IPS-20b (cell line): ENCODE results near the gene ZBTB20.

ENCODE experiments used
- H3K27ac ChIP-seq: one replicate; pipeline ENCODE4 v1.5.1; 2013; ENCODE audit warnings: low read length
- H3K27me3 ChIP-seq: 2 replicates; pipeline ENCODE4 v1.6.1; 2013; ENCODE audit warnings: mild to moderate bottlenecking, low read length, inconsistent platforms; ENCODE audit not compliant: insufficient read depth
- H3K36me3 ChIP-seq: 2 replicates; pipeline ENCODE4 v1.6.1; 2013; ENCODE audit warnings: low read depth, mild to moderate bottlenecking, inconsistent platforms, low read length, moderate library complexity; ENCODE audit not compliant: insufficient read depth
- H3K4me1 ChIP-seq: 2 replicates; pipeline ENCODE4 v1.6.1; 2013; ENCODE audit warnings: mild to moderate bottlenecking, control low read depth, inconsistent platforms, low read length, moderate library complexity; ENCODE audit not compliant: insufficient read depth
- H3K4me3 ChIP-seq: 2 replicates; pipeline ENCODE4 v1.5.1; 2013; ENCODE audit warnings: mild to moderate bottlenecking, low read length, inconsistent platforms
- H3K9ac ChIP-seq: 2 replicates; pipeline ENCODE4 v1.6.1; 2013; ENCODE audit warnings: low read depth, mild to moderate bottlenecking, inconsistent platforms, low read length, moderate library complexity
- H3K9me3 ChIP-seq: 2 replicates; pipeline ENCODE4 v1.6.1; 2013; ENCODE audit warnings: mild to moderate bottlenecking, low read depth, low read length, inconsistent platforms; ENCODE audit not compliant: insufficient read depth

The ZBTB20 gene

GRCh38 chr3:114892880-114893279 is 254.2 kb downstream of the ZBTB20 start:
- H3K4me1 ChIP-seq = no peaks in the 10 kb centered on the region
- no peaks in the 10 kb centered on the region for H3K9me3 ChIP-seq
- H3K9ac ChIP-seq = no peak overlapping the region
- H3K27ac ChIP-seq = no peak overlapping the region
- H3K4me3 ChIP-seq = no peak overlapping the region
- no peaks in the 10 kb centered on the region for H3K36me3 ChIP-seq
- H3K27me3 ChIP-seq = no peaks in the 10 kb centered on the region

- H3K4me3 ChIP-seq = no peak overlapping the region
- H3K9me3 ChIP-seq = no peaks in the 10 kb centered on the region
- no peaks in the 10 kb centered on the region for H3K36me3 ChIP-seq
- H3K27ac ChIP-seq = no peak overlapping the region
- H3K9ac ChIP-seq = no peak overlapping the region
- no peaks in the 10 kb centered on the region for H3K4me1 ChIP-seq
- H3K27me3 ChIP-seq = no peaks in the 10 kb centered on the region
These were observed 254.8 kb downstream of the ZBTB20 start for GRCh38 chr3:114892131-114892879.

GRCh38 chr3:114887806-114888205 is 259.3 kb downstream of the ZBTB20 start:
- H3K4me3 ChIP-seq = no peak overlapping the region
- H3K27me3 ChIP-seq = no peaks in the 10 kb centered on the region
- H3K9me3 ChIP-seq = no peaks in the 10 kb centered on the region
- no peak overlapping the region for H3K9ac ChIP-seq
- no peaks in the 10 kb centered on the region for H3K36me3 ChIP-seq
- H3K4me1 ChIP-seq = no peaks in the 10 kb centered on the region
- no peak overlapping the region for H3K27ac ChIP-seq

- Histone ChIP-seq H3K4me3 (no peak overlapping the region), H3K9ac (no peak overlapping the region), H3K27me3 (no peaks in the 10 kb centered on the region), H3K36me3 (no peaks in the 10 kb centered on the region), H3K9me3 (no peaks in the 10 kb centered on the region), H3K27ac (no peak overlapping the region), H3K4me1 (no peaks in the 10 kb centered on the region)
These were observed 260.2 kb downstream of the ZBTB20 start for GRCh38 chr3:114886905-114887304.

- H3K36me3 ChIP-seq = no peaks in the 10 kb centered on the region
- H3K4me3 ChIP-seq = no peak overlapping the region
- no peaks in the 10 kb centered on the region for H3K27me3 ChIP-seq
- no peak overlapping the region for H3K27ac ChIP-seq
- no peak overlapping the region for H3K9ac ChIP-seq
- H3K4me1 ChIP-seq = peaks cover 9% of the 10 kb centered on the region; the same call in 1 of the 2 replicates
- H3K9me3 ChIP-seq = no peaks in the 10 kb centered on the region
These were observed 262.7 kb downstream of the ZBTB20 start for GRCh38 chr3:114884213-114884923.

GRCh38 chr3:114880078-114880477 is 267.0 kb downstream of the ZBTB20 start:
- Histone ChIP-seq H3K27me3 (no peaks in the 10 kb centered on the region), H3K27ac (no peak overlapping the region), H3K4me3 (no peak overlapping the region)

GRCh38 chr3:114879059-114880031 is 267.7 kb downstream of the ZBTB20 start:
- peaks cover 24% of the 10 kb centered on the region; the same call in 1 of the 2 replicates for H3K4me1 ChIP-seq
- no peaks in the 10 kb centered on the region for H3K9me3 ChIP-seq
- no peaks in the 10 kb centered on the region for H3K36me3 ChIP-seq
- no peak overlapping the region for H3K27ac ChIP-seq
- no peak overlapping the region for H3K4me3 ChIP-seq
- no peak overlapping the region for H3K9ac ChIP-seq
- H3K27me3 ChIP-seq = no peaks in the 10 kb centered on the region

More at GRCh38 chr3:114880078-114880477, 267.0 kb downstream of the ZBTB20 start:
- H3K4me1 ChIP-seq = peaks cover 24% of the 10 kb centered on the region; the same call in 1 of the 2 replicates
- no peak overlapping the region for H3K9ac ChIP-seq
- H3K9me3 ChIP-seq = no peaks in the 10 kb centered on the region
- no peaks in the 10 kb centered on the region for H3K36me3 ChIP-seq

GRCh38 chr3:114878114-114878839 is 268.8 kb downstream of the ZBTB20 start:
- Histone ChIP-seq H3K27me3 (no peaks in the 10 kb centered on the region), H3K4me1 (peaks cover 24% of the 10 kb centered on the region; the same call in 1 of the 2 replicates), H3K27ac (peak overlapping the region; percentile 13), H3K9me3 (no peaks in the 10 kb centered on the region), H3K4me3 (no peak overlapping the region; the same call in 1 of the 2 replicates), H3K9ac (no peak overlapping the region), H3K36me3 (no peaks in the 10 kb centered on the region)

GRCh38 chr3:114877378-114878113 is 269.5 kb downstream of the ZBTB20 start:
- Histone ChIP-seq H3K9me3 (no peaks in the 10 kb centered on the region), H3K27ac (peak overlapping the region; percentile 13), H3K36me3 (no peaks in the 10 kb centered on the region), H3K4me3 (no peak overlapping the region; the same call in 1 of the 2 replicates), H3K4me1 (peaks cover 24% of the 10 kb centered on the region; the same call in 1 of the 2 replicates), H3K27me3 (no peaks in the 10 kb centered on the region), H3K9ac (no peak overlapping the region)

GRCh38 chr3:114874522-114874971 is 272.5 kb downstream of the ZBTB20 start:
- H3K27me3 ChIP-seq = no peaks in the 10 kb centered on the region
- H3K9me3 ChIP-seq = no peaks in the 10 kb centered on the region
- no peaks in the 10 kb centered on the region for H3K36me3 ChIP-seq
- no peak overlapping the region for H3K9ac ChIP-seq
- no peak overlapping the region for H3K27ac ChIP-seq
- H3K4me3 ChIP-seq = no peak overlapping the region
- peaks cover 16% of the 10 kb centered on the region; the same call in 1 of the 2 replicates for H3K4me1 ChIP-seq
